HEK293 (cell line): ENCODE data around the gene TOM1.

Source experiments
- KLF16 ChIP-seq: fragments of 450-650 bp; formaldehyde crosslinking; IDR thresholded peaks from 2 replicates; pipeline ENCODE4 v1.5.1; 2017; ENCODE audit warnings: missing biosample characterization, missing genetic modification characterization
- KLF8 ChIP-seq: fragments of 450-650 bp; formaldehyde crosslinking; IDR thresholded peaks from 2 replicates; pipeline ENCODE4 v1.5.1; 2016; ENCODE audit warnings: missing biosample characterization, missing genetic modification characterization
- REPIN1 ChIP-seq: fragments of 450-650 bp; formaldehyde crosslinking; IDR thresholded peaks from 2 replicates; pipeline ENCODE4 v1.5.1; 2017; ENCODE audit warnings: missing biosample characterization, missing genetic modification characterization, low read depth
- SP3 ChIP-seq: fragments of 450-650 bp; formaldehyde crosslinking; IDR thresholded peaks from 2 replicates; pipeline ENCODE4 v1.5.1; 2016; ENCODE audit warnings: missing biosample characterization, missing genetic modification characterization
- TCF7L2 ChIP-seq: IDR thresholded peaks from 2 replicates; pipeline ENCODE4 v1.6.1; 2011; ENCODE audit warnings: low read depth, mild to moderate bottlenecking, inconsistent platforms, low read length, moderate library complexity, borderline replicate concordance
- ZEB2 ChIP-seq: fragments of 450-650 bp; formaldehyde crosslinking; IDR thresholded peaks from 2 replicates; pipeline ENCODE4 v1.5.1; 2016; ENCODE audit warnings: missing biosample characterization, missing genetic modification characterization
- ZIC2 ChIP-seq: fragments of 450-650 bp; formaldehyde crosslinking; IDR thresholded peaks from 2 replicates; pipeline ENCODE4 v1.5.1; 2016; ENCODE audit warnings: missing biosample characterization, missing genetic modification characterization
- ZNF223 ChIP-seq: fragments of 450-650 bp; formaldehyde crosslinking; IDR thresholded peaks from 2 replicates; pipeline ENCODE4 v1.5.1; 2016; ENCODE audit warnings: missing biosample characterization, missing genetic modification characterization
- ZNF561 ChIP-seq: fragments of 450-650 bp; IDR thresholded peaks from 2 replicates; pipeline ENCODE4 v1.5.1; 2018; ENCODE audit warnings: missing biosample characterization, missing genetic modification characterization, borderline replicate concordance
- ZNF658 ChIP-seq: fragments of 450-650 bp; formaldehyde crosslinking; IDR thresholded peaks from 2 replicates; pipeline ENCODE4; 2016; ENCODE audit warnings: missing biosample characterization, missing genetic modification characterization
- ZNF843 ChIP-seq: fragments of 450-650 bp; formaldehyde crosslinking; IDR thresholded peaks from 2 replicates; pipeline ENCODE4 v1.5.1; 2016; ENCODE audit warnings: missing biosample characterization, missing genetic modification characterization
- TF ChIP-seq, protein P1 (sequence below): fragments of 450-650 bp; formaldehyde crosslinking; IDR thresholded peaks from 2 replicates; pipeline ENCODE4 v1.5.1; 2016; ENCODE audit warnings: missing biosample characterization, missing genetic modification characterization
- TF ChIP-seq, protein P2 (sequence below): fragments of 450-650 bp; formaldehyde crosslinking; IDR thresholded peaks from 2 replicates; pipeline ENCODE4 v1.5.1; 2017; ENCODE audit warnings: missing biosample characterization, missing genetic modification characterization
- TF ChIP-seq, protein P3 (sequence below): IDR thresholded peaks from 2 replicates; pipeline ENCODE4 v1.6.1; 2011; ENCODE audit warnings: mild to moderate bottlenecking, low read depth, low read length, borderline replicate concordance

TOM1 gene

DNA sequence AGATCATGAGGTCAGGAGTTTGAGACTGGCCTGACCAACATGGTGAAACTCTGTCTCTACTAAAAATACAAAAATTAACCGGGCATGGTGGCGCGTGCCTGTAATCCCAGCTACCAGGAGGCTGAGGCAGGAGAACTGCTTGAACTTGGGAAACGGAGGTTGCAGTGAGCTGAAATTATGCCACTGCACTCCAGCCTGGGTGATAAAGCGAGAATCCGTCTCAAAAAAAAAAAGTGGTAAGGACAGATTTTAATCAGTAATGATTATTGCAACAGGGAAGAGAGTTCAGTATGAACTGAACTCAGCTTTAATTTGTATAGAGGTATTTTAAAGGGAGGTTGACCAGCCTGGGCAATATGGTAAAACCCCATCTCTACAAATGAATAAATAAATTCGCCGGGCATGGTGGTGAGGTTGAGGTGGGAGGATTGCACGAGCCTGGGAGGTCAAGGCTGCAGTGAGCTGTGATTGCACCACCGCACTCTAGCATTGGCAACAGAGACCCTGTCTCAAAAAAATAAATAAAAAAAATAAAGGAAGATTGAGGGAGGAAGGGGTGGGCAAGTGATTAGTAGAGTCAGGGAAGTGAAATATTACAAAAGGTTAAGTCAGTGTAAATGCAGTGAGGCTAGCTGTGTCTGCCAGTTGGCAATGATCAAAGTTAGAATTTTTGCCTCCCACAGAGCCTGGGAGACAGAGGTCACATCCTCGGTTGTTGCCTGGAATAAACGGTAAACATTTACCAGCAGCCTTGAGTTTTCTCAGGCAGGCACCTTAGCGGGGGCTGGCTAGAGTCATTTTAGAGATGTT is 97.6 kb downstream of the TOM1 start (continued):
- no peak for TF ChIP-seq REPIN1 (tag by site-specific recombination)
- peak; percentile 41; the same call in 1 of the 2 replicates for TF ChIP-seq ZIC2 (tag by site-specific recombination)
- TF ChIP-seq TCF7L2 = peak; percentile 47; the same call in 1 of the 2 replicates
- no peak for TF ChIP-seq ZNF843 (tag by site-specific recombination)
- no peak for TF ChIP-seq KLF8 (tag by site-specific recombination)
- no peak for TF ChIP-seq ZNF658 (tag by site-specific recombination)
- TF ChIP-seq, protein P1, sequence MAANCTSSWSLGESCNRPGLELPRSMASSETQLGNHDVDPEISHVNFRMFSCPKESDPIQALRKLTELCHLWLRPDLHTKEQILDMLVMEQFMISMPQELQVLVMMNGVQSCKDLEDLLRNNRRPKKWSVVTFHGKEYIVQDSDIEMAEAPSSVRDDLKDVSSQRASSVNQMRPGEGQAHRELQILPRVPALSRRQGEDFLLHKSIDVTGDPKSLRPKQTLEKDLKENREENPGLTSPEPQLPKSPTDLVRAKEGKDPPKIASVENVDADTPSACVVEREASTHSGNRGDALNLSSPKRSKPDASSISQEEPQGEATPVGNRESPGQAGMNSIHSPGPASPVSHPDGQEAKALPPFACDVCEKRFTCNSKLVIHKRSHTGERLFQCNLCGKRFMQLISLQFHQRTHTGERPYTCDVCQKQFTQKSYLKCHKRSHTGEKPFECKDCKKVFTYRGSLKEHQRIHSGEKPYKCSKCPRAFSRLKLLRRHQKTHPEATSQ (tag by site-specific recombination) = no peak
- TF ChIP-seq SP3 (tag by site-specific recombination) = no peak
- no peak for TF ChIP-seq ZNF561
- no peak for TF ChIP-seq ZEB2 (tag by site-specific recombination)
- TF ChIP-seq KLF16 = no peak
- TF ChIP-seq, protein P2, sequence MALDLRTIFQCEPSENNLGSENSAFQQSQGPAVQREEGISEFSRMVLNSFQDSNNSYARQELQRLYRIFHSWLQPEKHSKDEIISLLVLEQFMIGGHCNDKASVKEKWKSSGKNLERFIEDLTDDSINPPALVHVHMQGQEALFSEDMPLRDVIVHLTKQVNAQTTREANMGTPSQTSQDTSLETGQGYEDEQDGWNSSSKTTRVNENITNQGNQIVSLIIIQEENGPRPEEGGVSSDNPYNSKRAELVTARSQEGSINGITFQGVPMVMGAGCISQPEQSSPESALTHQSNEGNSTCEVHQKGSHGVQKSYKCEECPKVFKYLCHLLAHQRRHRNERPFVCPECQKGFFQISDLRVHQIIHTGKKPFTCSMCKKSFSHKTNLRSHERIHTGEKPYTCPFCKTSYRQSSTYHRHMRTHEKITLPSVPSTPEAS (tag by site-specific recombination) = no peak
- no peak for TF ChIP-seq ZNF223 (tag by site-specific recombination)
- TF ChIP-seq, protein P3, sequence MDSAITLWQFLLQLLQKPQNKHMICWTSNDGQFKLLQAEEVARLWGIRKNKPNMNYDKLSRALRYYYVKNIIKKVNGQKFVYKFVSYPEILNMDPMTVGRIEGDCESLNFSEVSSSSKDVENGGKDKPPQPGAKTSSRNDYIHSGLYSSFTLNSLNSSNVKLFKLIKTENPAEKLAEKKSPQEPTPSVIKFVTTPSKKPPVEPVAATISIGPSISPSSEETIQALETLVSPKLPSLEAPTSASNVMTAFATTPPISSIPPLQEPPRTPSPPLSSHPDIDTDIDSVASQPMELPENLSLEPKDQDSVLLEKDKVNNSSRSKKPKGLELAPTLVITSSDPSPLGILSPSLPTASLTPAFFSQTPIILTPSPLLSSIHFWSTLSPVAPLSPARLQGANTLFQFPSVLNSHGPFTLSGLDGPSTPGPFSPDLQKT = no peak
